PC-9 (cell line): ENCODE results near the gene TAF4. TPM values are rescaled to one million over a fixed set of nuclear protein-coding genes. Genes with fewer than 3 reads are reported as not detected.

Source experiments
- BruUV-seq: library from RNA; stranded (reverse); fragments of 400-500 nt; replicated peaks from 2 replicates; lab custom pipeline; 2021; lab: Mats Ljungman, UMichigan
- CTCF ChIA-PET: fragments of 300-600 bp; sonication (Branson Sonifier 250); formaldehyde crosslinking; loops from one replicate; lab custom pipeline; 2022; ENCODE audit warnings: antibody characterized with exemption; lab: Charles Lee
- POLR2A ChIA-PET: fragments of 300-600 bp; sonication (Branson Sonifier 250); formaldehyde crosslinking; loops from one replicate; lab custom pipeline; 2022; ENCODE audit warnings: antibody characterized with exemption; ENCODE audit not compliant: unreplicated experiment; lab: Charles Lee
- DNase-seq, 2 experiments: peaks; one replicate each; pipeline versions ENCODE4 v3.0.0 to v3.0.0-alpha.2; 2015 to 2022; ENCODE audit warnings: mixed read lengths in 1 of 2
- H2AFZ ChIP-seq: fragments of 200-600 bp; sonication (generic); 2 replicates; pipeline ENCODE4 v1.8.1; 2017; ENCODE audit warnings: antibody characterized with exemption
- H3F3A ChIP-seq: fragments of 200-600 bp; sonication (generic); 2 replicates; pipeline ENCODE4 v1.8.1; 2017; ENCODE audit warnings: antibody characterized with exemption, mild to moderate bottlenecking, low read depth; ENCODE audit not compliant: insufficient read depth
- H3K27ac ChIP-seq: fragments of 200-600 bp; sonication (generic); 2 replicates; pipeline ENCODE4 v1.6.1; 2016; ENCODE audit warnings: mixed run types
- H3K27me3 ChIP-seq: fragments of 200-600 bp; sonication (generic); 2 replicates; pipeline ENCODE4 v1.6.1; 2016; ENCODE audit warnings: low read depth, mixed run types; ENCODE audit not compliant: insufficient read depth
- H3K36me3 ChIP-seq: fragments of 200-600 bp; sonication (generic); 2 replicates; pipeline ENCODE4 v1.6.1; 2016; ENCODE audit warnings: low read depth, mixed run types
- H3K4me1 ChIP-seq: fragments of 200-600 bp; sonication (generic); replicated peaks from 2 replicates; pipeline ENCODE4 v1.6.1; 2016; ENCODE audit warnings: mixed run types; ENCODE audit not compliant: insufficient read depth
- H3K4me2 ChIP-seq: fragments of 200-600 bp; sonication (generic); 2 replicates; pipeline ENCODE4 v1.6.1; 2017; ENCODE audit warnings: mixed run types
- H3K4me3 ChIP-seq: fragments of 200-600 bp; sonication (generic); 2 replicates; pipeline ENCODE4 v1.6.1; 2016; ENCODE audit warnings: mixed run types
- H3K79me2 ChIP-seq: fragments of 200-600 bp; sonication (generic); 2 replicates; pipeline ENCODE4 v1.6.1; 2017; ENCODE audit warnings: low read depth, mixed run types
- H3K9me2 ChIP-seq: fragments of 200-600 bp; sonication (generic); 2 replicates; pipeline ENCODE4 v1.8.1; 2017; ENCODE audit warnings: mild to moderate bottlenecking; ENCODE audit not compliant: insufficient read depth
- H3K9me3 ChIP-seq: fragments of 200-600 bp; sonication (generic); 2 replicates; pipeline ENCODE4 v1.8.1; 2016; ENCODE audit warnings: low read depth; ENCODE audit not compliant: insufficient read depth
- H4K20me1 ChIP-seq: fragments of 200-600 bp; sonication (generic); 2 replicates; pipeline ENCODE4 v1.8.1; 2017; ENCODE audit not compliant: insufficient read depth
- CTCF ChIP-seq: fragments of 200-600 bp; sonication (generic); conservative IDR thresholded peaks from 2 replicates; pipeline ENCODE4 v1.6.1; 2017; ENCODE audit warnings: mixed run types, antibody characterized with exemption, mild to moderate bottlenecking, moderate library complexity
- EZH2 ChIP-seq: fragments of 200-600 bp; sonication (generic); IDR thresholded peaks from 2 replicates; pipeline ENCODE4 v1.8.0; 2017; ENCODE audit warnings: antibody characterized with exemption, low read depth
- intact Hi-C: fragments of 100-400 bp; cut with micrococcal nuclease; formaldehyde crosslinking; loops from one replicate; pipeline ENCODE4 v1.10.0; 2022; ENCODE audit not compliant: unreplicated experiment
- total RNA-seq: library from RNA; stranded (reverse); gene quantifications from 2 replicates; pipeline ENCODE4 v1.2.3, GENCODE V29; 2021

Gene TAF4
- total RNA-seq, 1 experiment from 2014 or later = 32.5 TPM

GRCh38 chr20:62088258-62089127, 22.8 kb upstream of the TAF4 start:
- no peaks in the 10 kb centered on the region for H3K36me3 ChIP-seq
- no peaks in the 10 kb centered on the region for H3K79me2 ChIP-seq
- peaks cover 63% of the 10 kb centered on the region for H3K27me3 ChIP-seq
- TF ChIP-seq EZH2 (no peak), CTCF (no peak)
- peak; percentile 62 to 94 for DNase-seq
- ChIA-PET POLR2A (interaction anchor here (0.6 kb wide), 1 partner anchor 23 kb away, joined by 10 read pairs; the partner anchor contains the start of gene TAF4), CTCF (no interaction called here)
- no peak overlapping the region for H3K4me3 ChIP-seq
- H4K20me1 ChIP-seq = no peaks in the 10 kb centered on the region
- peaks cover 6% of the 10 kb centered on the region for H3K4me1 ChIP-seq
- H3K9me3 ChIP-seq = no peaks in the 10 kb centered on the region
- BruUV-seq = no TSS peak
- intact Hi-C loops = no loop called here
- no peaks in the 10 kb centered on the region for H3K9me2 ChIP-seq
- H2AFZ ChIP-seq = no peak overlapping the region
- H3F3A ChIP-seq = peaks cover 4% of the 10 kb centered on the region; the same call in 1 of the 2 replicates
- H3K27ac ChIP-seq = no peak overlapping the region
- H3K4me2 ChIP-seq = peak overlapping the region; percentile 21; the same call in 1 of the 2 replicates

- BruUV-seq = no TSS peak
- intact Hi-C loops = loop anchor here (2.0 kb wide), 1 partner anchor 33 kb away; no protein-coding TSS in a partner anchor
- CTCF ChIA-PET = interaction anchor here (0.6 kb wide), 1 partner anchor 707 kb away, joined by 3 read pairs; no protein-coding TSS in a partner anchor
Observed at GRCh38 chr20:62087632-62088031, 22.0 kb upstream of the TAF4 start.

More at GRCh38 chr20:62087632-62088031, 22.0 kb upstream of the TAF4 start:
- peaks cover 4% of the 10 kb centered on the region; the same call in 1 of the 2 replicates for H3F3A ChIP-seq
- H3K79me2 ChIP-seq = no peaks in the 10 kb centered on the region
- TF ChIP-seq EZH2 (no peak), CTCF (no peak)
- H3K4me1 ChIP-seq = peaks cover 6% of the 10 kb centered on the region
- no peak overlapping the region for H3K4me2 ChIP-seq
- no peaks in the 10 kb centered on the region for H3K9me2 ChIP-seq
- H4K20me1 ChIP-seq = no peaks in the 10 kb centered on the region
- no peak overlapping the region for H3K27ac ChIP-seq
- H3K4me3 ChIP-seq = no peak overlapping the region
- H3K9me3 ChIP-seq = no peaks in the 10 kb centered on the region
- H3K36me3 ChIP-seq = no peaks in the 10 kb centered on the region
- H3K27me3 ChIP-seq = peaks cover 59% of the 10 kb centered on the region
- DNase-seq = no peak
- POLR2A ChIA-PET = no interaction called here
- H2AFZ ChIP-seq = no peak overlapping the region
